Measurements from ENCODE around the gene AIPL1.

Gene AIPL1

DNA sequence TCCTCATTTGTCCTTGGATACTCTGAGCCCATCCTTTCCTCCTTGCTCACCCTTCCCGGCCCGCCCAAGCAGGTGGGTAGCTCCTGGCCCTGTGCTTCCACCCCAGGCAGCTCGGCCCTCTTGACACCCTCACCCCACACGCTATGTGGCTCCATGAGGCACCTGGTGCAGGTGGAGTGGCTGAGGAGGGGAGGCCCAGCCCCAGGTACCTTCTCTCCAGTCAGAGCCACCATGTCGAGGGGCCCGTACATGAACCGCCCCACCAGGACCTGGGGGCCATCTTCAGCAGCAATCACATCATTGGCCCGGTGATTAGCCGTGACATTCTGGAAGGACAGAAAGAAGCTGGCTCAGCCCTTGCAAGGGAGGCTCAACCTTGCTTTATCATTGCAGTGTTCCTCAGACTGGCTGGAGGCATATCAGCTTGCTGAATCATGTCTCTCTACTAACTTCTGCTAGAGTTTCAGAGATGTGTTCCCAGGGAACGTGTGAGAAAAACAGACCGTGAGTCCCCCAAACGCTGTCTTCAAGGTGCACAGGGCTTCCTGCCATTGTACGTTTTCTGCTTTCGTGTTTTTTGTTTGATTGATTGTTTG is 29.6 kb upstream of the AIPL1 start:
- no peak for DNase-seq (ENCODE audit: low spot score)
- TF ChIP-seq, protein P1, sequence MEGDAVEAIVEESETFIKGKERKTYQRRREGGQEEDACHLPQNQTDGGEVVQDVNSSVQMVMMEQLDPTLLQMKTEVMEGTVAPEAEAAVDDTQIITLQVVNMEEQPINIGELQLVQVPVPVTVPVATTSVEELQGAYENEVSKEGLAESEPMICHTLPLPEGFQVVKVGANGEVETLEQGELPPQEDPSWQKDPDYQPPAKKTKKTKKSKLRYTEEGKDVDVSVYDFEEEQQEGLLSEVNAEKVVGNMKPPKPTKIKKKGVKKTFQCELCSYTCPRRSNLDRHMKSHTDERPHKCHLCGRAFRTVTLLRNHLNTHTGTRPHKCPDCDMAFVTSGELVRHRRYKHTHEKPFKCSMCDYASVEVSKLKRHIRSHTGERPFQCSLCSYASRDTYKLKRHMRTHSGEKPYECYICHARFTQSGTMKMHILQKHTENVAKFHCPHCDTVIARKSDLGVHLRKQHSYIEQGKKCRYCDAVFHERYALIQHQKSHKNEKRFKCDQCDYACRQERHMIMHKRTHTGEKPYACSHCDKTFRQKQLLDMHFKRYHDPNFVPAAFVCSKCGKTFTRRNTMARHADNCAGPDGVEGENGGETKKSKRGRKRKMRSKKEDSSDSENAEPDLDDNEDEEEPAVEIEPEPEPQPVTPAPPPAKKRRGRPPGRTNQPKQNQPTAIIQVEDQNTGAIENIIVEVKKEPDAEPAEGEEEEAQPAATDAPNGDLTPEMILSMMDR (IDR thresholded peaks at IDR 0.05; ENCODE audit: extremely low read depth, missing control alignments) = no peak

GRCh38 chr17:6463616-6464445 is 28.9 kb upstream of the AIPL1 start:
- TF ChIP-seq, protein P1 (IDR thresholded peaks at IDR 0.05; ENCODE audit: extremely low read depth, missing control alignments) = no peak
- no peak for DNase-seq (ENCODE audit: low spot score)

DNA sequence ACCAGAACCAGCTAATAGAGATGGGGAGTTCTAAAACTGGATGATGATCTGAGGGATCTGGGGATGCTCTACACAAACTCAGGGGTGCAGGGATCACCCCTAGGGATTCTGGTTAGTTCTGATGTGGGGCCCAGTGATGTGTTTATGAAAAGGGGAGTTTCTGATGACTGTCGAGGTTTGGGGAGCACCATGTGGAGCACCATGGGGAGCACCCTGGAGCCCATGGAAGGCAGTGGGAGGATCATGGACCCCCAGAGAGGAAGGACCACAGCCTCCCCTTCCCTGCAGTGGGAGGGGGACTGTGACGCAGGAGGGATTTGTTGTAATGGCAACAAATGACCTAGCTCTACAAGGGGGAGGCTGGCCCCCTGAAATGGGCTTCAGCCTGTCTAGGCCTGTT is 27.8 kb upstream of the AIPL1 start:
- TF ChIP-seq, protein P1 (IDR thresholded peaks at IDR 0.05; ENCODE audit: extremely low read depth, missing control alignments) = no peak
- DNase-seq (ENCODE audit: low spot score) = no peak

- TF ChIP-seq, protein P1 (IDR thresholded peaks at IDR 0.05; ENCODE audit: extremely low read depth, missing control alignments) = no peak
- no peak for DNase-seq (ENCODE audit: low spot score)
Measured at GRCh38 chr17:6461792-6462524, 27.0 kb upstream of the AIPL1 start.

DNA sequence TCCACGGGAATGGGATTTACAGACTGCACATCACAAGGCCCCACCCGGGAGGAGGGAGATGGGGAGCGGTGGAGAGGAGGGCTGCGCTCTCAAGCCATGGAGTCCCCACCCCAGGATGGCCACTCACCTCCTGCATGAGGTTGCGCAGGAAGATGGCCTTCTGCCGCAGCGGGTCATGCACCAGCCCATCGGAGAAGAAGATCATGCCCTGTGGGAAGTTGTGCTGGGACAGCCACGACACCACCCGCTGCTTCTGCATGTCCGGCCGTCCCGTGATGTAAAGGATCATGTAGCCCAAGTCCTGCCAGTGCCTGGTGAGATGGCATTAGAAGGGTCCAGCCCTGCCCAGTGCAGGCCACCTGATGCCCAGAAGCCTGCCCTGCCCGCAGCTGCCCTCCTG is 26.3 kb upstream of the AIPL1 start:
- DNase-seq (ENCODE audit: low spot score) = no peak
- TF ChIP-seq, protein P1 (IDR thresholded peaks at IDR 0.05; ENCODE audit: extremely low read depth, missing control alignments) = no peak

- no peak for DNase-seq (ENCODE audit: low spot score)
- TF ChIP-seq, protein P1 (IDR thresholded peaks at IDR 0.05; ENCODE audit: extremely low read depth, missing control alignments) = no peak
Measured at GRCh38 chr17:6460531-6461161, 25.7 kb upstream of the AIPL1 start.
